GM23338 (cell line): Measurements from ENCODE around the gene TMEM131L.

ENCODE experiments used
- CTCF ChIP-seq, 2 experiments: fragments of 200-600 bp in 1 of 2; sonication (generic) in 1 of 2; conservative IDR thresholded peaks; 2 replicates each; pipeline versions ENCODE4 v1.5.1 to v1.6.1; 2016 to 2017; ENCODE audit warnings: antibody characterized with exemption in 2 of 2, low read depth in 2 of 2, mild to moderate bottlenecking in 2 of 2, moderate library complexity in 1 of 2
- EZH2phosphoT487 ChIP-seq: fragments of 200-600 bp; sonication (generic); IDR thresholded peaks from one replicate; pipeline ENCODE4 v1.8.1; 2018; ENCODE audit warnings: antibody characterized with exemption; ENCODE audit not compliant: unreplicated experiment
- NANOG ChIP-seq: IDR thresholded peaks from 2 replicates; pipeline ENCODE4 v1.6.1; 2016; ENCODE audit warnings: antibody characterized with exemption, borderline replicate concordance
- POLR2AphosphoS5 ChIP-seq: IDR thresholded peaks from 2 replicates; pipeline ENCODE4 v1.6.1; 2016; ENCODE audit warnings: antibody characterized with exemption, low read depth
- ZNF331 ChIP-seq: fragments of 250-450 bp; sonication (Bioruptor Pico); IDR thresholded peaks from 2 replicates; pipeline ENCODE4 v1.5.0; 2020; ENCODE audit warnings: low read depth, mild to moderate bottlenecking, moderate library complexity

DNA sequence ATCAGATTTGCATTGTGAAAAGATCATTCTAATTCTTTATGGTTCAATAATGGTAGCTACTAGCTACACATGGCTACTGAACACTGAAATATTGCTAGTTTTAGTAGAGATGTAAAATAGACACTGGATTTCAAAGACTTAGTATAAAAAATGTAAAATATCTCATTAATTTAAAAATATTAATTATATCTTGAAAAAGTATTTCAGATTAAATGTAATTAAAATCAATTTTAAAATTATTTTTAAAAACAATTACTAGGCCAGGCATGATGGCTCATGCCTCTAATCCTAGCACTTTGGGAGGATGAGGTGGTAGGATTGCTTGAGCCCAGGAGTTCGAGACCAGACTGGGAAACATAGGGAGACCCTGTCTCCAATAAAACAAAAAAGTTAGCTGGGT lies 197.5 kb downstream of the TMEM131L start:
- no peak for TF ChIP-seq CTCF (conservative IDR thresholded peaks at IDR 0.05; ENCODE audit: low read depth in 2 of 2)
- TF ChIP-seq EZH2phosphoT487 = no peak
- TF ChIP-seq POLR2AphosphoS5 = no peak
- TF ChIP-seq ZNF331 (CRISPR knock-in tag) = no peak
- TF ChIP-seq NANOG = no peak
